ENCODE results near the gene ADARB2.

GRCh38 chr10:1598393-1599153, 138.8 kb downstream of the ADARB2 start:
- no peak for TF ChIP-seq CREB1 (IDR thresholded peaks at IDR 0.05; ENCODE audit: low read depth)
- TF ChIP-seq CEBPB (IDR thresholded peaks at IDR 0.05) = no peak
- no peak for TF ChIP-seq FOXM1 (IDR thresholded peaks at IDR 0.05; ENCODE audit: borderline replicate concordance, low read depth)
- TF ChIP-seq REST (IDR thresholded peaks at IDR 0.05; ENCODE audit: low read depth) = no peak
- no peak for TF ChIP-seq TAF1 (IDR thresholded peaks at IDR 0.05; ENCODE audit: low read depth)
- no peak for TF ChIP-seq EGR1 (IDR thresholded peaks at IDR 0.05)
- no peak for TF ChIP-seq RAD21 (IDR thresholded peaks at IDR 0.05; ENCODE audit: low read depth)
- no peak for TF ChIP-seq MAX (IDR thresholded peaks at IDR 0.05)
- no peak for TF ChIP-seq EP300 (IDR thresholded peaks at IDR 0.05; ENCODE audit: borderline replicate concordance)

All from Ishikawa (cell line).